Kidney tubule cell (primary cell): ENCODE data around the gene FRMPD1.

Experiments
- DNase-seq: peaks from one replicate; pipeline ENCODE4 v3.0.0-alpha.2; 2018; ENCODE audit warnings: low spot score

FRMPD1 gene

DNA sequence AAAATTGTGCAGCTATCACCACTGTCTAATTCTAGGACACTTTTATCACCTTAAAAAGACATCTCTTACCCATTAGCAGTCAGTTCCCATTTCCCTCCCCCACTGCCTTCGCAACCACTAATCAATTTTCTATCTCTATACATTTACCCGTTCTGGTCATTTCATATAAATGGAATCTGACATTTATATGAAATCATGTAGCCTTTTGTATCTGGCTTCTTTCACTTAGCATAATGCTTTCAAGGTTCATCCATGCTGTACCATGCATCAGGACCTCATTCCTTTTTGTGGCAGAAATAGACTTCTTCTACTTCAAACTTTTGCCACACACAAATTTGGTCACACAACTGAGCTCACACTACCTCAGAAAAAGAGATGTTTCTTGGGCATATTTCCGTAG is 32.2 kb downstream of the FRMPD1 start:
- no peak for DNase-seq

GRCh38 chr9:37683531-37684371 is 33.0 kb downstream of the FRMPD1 start:
- DNase-seq, result no peak

DNA sequence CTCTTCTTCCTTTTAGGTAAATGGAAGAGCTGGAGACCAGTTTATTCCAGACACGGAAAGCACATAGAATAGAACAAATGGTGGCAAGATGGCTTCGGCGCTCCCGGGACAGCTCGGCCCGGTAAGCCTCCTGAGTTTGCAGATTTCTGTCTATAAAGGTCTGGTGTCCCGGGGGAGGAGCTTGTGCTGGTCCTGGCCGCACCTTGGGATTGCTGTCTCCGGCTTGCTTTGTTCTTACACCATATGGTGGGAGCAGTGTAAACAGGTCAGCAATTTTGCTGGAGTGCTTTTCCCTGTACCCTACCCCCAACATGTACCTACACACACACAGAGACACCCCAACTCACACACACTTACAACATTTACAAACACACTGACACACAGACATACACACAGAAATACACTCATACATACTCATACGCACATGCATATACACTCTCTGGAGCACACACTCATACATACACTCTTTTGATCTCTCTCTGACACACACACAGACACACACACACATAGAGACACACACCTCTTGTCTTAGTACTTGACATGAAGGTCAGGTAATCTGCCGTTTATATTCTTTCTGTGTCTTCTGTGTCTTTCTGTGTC is 42.0 kb downstream of the FRMPD1 start:
- DNase-seq, result no peak

GRCh38 chr9:37693260-37693659 is 42.5 kb downstream of the FRMPD1 start:
- DNase-seq, result no peak

GRCh38 chr9:37694355-37694754 is 43.6 kb downstream of the FRMPD1 start:
- DNase-seq, result no peak

GRCh38 chr9:37696528-37696927 is 45.8 kb downstream of the FRMPD1 start:
- DNase-seq, result no peak

GRCh38 chr9:37700131-37700530 is 49.4 kb downstream of the FRMPD1 start:
- no peak for DNase-seq

GRCh38 chr9:37700900-37701299 is 50.1 kb downstream of the FRMPD1 start:
- no peak for DNase-seq

GRCh38 chr9:37705787-37706186 is 55.0 kb downstream of the FRMPD1 start:
- DNase-seq, result peak; percentile 33

DNA sequence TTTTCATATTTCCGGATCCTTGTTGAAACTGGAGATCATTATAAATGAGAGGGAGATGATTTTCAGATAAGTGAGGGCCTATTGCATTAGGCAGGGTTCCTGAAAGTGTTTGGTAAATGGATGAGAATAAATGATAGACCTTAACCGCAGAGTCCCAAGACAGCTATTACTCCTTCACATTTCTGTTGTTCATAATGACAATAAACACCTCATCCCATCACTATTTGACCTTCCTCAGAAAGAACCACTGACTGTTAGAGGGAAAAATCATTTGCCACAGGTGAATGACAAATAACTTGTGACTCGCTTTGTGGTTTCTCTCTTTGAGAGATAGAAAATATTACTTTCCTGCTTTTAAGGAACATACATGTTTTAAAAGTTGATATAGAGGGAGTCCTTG is 55.5 kb downstream of the FRMPD1 start:
- peak; percentile 81 for DNase-seq

DNA sequence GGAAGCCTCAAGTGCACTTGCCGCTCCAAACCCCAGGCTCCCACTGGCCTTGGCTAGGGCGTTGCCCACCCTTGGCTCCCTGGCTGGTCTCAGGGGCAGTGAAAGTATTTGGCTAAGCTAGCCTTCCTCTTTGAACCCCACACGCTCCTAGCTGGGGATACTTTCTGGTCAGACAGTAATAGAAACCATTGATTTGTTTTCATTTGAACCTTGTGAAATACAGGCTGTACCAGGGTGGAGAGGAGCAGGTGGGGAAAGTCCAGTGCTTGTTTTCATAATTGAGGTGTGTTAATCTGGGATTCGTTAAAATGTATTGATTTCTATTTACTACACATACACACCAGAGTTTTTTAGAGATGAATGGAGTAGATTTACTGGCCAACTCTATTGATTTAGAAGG is 57.0 kb downstream of the FRMPD1 start:
- no peak for DNase-seq

- no peak for DNase-seq
Measured at GRCh38 chr9:37710046-37710445, 59.3 kb downstream of the FRMPD1 start.

DNA sequence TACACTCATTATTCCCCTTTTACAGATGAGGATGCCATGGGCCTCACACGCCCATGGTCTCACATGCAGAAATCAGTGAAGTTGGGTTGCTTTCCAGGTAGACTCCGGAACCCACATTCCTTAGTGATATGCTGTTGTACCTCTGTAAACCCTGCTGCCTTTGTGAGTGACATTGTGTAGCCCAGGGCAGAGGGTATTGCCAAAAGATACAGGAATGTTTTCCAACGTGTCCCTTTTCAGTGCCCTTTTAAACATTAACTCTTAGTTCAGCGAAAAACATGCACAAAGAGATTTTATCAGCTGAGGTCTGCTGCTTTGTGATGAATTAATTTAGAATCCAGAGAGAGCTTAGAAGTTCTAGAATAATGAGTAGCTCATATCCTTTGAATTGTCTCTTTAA is 64.5 kb downstream of the FRMPD1 start:
- peak; percentile 64 for DNase-seq

- DNase-seq, result no peak
Measured at GRCh38 chr9:37715991-37716505, 65.3 kb downstream of the FRMPD1 start.

DNA sequence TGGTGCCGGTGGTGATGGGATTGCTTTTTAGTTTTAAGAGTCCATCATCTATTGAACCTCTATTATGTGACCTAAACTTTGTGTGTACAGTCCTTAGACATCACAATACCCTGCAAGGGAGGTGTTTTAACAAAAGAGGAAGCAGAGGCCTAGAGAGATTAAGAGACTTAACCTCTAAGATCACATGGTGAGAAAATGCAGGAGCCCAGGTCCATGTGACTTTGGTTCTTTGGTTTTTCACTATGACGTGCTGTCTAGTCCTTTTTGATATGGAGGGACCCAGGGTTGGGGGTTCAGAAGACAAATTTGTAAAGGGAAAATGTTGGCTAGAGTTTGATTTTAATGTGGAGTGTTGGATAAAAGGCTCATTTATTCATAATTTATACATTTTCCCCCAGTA is 68.8 kb downstream of the FRMPD1 start:
- no peak for DNase-seq

DNA sequence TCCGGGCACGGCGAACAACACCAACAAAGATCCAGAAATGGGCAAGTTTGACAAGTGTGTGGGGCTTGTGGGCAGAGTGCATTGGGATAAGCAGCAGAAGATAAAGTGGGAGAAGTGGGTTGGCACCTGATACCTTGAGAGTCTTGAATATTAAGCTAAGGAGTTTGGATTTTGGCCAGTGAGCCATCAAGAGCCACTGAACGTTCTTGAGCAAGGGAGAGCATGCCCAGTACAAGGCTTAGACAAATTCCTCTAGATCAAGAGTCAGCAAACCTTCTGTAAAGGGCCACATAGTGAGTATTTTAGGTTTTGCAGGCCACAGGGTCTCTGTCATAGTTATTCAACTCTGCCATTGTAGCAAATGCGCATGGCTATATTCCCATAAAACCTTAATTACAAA is 76.3 kb downstream of the FRMPD1 start:
- DNase-seq, result no peak

DNA sequence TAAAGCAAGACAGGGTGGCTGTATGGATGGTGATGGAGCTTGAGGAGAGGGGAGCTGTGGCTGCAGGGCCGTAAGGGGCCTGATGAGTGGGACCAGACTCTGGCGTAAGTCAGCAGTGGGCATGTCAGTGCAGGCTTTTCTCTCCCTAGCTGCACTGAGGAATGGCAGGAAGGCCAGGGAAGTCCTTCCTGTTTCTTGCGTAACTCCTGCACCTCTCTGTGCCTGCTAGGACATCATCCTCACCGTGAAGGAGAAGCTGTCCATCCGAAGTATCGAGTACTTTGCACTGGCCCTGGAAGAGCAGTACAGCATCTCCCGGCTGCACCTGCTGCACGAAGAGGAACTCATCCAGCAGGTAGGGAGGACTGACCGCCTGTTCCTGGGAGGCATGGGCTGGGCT is 78.7 kb downstream of the FRMPD1 start:
- no peak for DNase-seq

DNA sequence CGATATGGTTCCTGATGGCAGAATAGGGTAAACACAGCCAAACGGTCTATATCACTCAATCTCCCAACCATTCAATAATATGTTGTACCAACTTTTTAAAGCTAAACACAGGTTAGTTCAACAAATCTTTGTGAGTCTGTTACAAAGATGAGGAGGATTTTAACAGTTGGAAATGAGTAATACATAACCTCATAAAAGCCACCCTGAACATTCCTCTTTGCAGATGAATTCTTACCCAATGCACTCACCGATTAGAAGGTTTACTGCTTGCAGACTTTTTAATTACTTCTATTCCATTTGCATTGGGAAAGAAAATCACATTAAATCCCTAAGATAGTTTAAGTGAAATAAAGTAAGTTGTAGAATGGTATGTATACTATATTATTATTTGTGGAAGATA is 79.5 kb downstream of the FRMPD1 start:
- peak; percentile 26 for DNase-seq

- DNase-seq, result no peak
Measured at GRCh38 chr9:37730839-37731238, 80.1 kb downstream of the FRMPD1 start.

DNA sequence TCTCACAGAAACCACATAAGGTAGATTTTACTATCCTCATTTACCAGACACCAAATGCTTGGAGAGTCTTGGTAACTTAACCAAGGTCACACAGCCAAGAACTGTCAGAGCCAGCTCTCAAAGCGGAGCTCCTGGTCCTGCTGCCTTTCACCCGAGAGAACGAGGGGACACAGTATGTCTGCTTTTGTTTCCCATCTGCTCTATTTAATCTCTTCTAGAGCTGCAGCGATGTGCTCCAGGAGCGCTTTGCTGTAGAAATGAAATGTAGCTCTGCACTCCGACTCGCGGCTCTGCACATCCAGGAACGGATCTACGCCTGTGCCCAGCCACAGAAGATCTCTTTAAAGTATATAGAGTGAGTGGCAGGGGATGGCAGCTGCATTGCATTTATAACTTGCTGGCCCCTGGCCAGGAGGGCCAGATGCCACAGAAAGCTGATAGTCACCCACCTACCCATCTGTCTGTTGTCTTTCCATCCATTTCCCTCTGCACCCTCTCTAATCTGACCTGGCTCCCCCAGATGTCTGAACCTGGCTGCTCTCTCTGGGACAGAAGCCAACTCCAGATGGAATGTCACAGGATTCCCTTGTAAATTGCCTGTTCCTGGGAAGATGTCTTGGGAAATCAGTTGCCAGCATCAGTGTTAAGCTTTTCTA is 81.5 kb downstream of the FRMPD1 start:
- no peak for DNase-seq

DNA sequence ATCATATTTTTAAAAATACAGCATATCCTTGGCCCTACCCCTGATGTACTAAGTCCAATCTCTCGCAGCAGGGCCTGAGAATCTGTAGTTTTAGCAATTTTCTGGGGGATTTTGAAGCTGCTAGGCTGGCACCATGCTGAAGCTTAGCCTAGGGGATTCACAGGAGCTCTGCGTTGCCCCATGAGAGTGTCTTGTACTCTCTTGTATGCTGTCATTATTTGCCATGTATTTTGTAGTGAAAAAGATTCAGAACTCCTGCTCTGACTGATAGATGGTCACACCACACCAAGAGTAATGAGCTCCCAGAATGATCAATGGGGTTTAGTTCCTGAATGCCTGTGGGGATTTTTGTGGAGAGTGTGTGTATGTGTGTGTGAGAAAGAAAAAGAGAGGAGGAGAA is 82.2 kb downstream of the FRMPD1 start:
- DNase-seq, result no peak

- DNase-seq, result no peak
Measured at GRCh38 chr9:37739222-37739621, 88.5 kb downstream of the FRMPD1 start.

- no peak for DNase-seq
Measured at GRCh38 chr9:37740128-37740527, 89.4 kb downstream of the FRMPD1 start.
